Mesenchymal stem cell (in vitro differentiated cells and primary cell): Measurements from ENCODE around the gene DNAJA3.
A peak's percentile ranks its signal among the peaks of the same experiment; 100 is the strongest.

Experiments used
- DNase-seq: peaks from one replicate; pipeline ENCODE4 v3.0.0-alpha.2; 2013
- H2AFZ ChIP-seq: one replicate; pipeline ENCODE4 v1.6.1; 2013; ENCODE audit warnings: low read depth, mild to moderate bottlenecking, control low read depth, inconsistent platforms, low read length, moderate library complexity
- H2AK5ac ChIP-seq: 2 replicates; pipeline ENCODE4 v1.6.1; 2013; ENCODE audit warnings: low read length, moderate library complexity, mild to moderate bottlenecking, inconsistent platforms; ENCODE audit not compliant: severe bottlenecking
- H2BK120ac ChIP-seq: one replicate; pipeline ENCODE4 v1.6.1; 2013; ENCODE audit warnings: low read depth, mild to moderate bottlenecking, inconsistent platforms, low read length, moderate library complexity
- H2BK12ac ChIP-seq, 2 experiments: one replicate each; pipeline ENCODE4 v1.6.1; 2013; ENCODE audit warnings: inconsistent platforms in 2 of 2, low read length in 2 of 2, mild to moderate bottlenecking in 2 of 2, moderate library complexity in 2 of 2, control low read depth in 1 of 2
- H2BK15ac ChIP-seq: one replicate; pipeline ENCODE4 v1.6.1; 2013; ENCODE audit warnings: mild to moderate bottlenecking, low read depth, inconsistent platforms; ENCODE audit not compliant: poor library complexity, severe bottlenecking
- H2BK5ac ChIP-seq: 2 replicates; pipeline ENCODE4 v1.6.1; 2013; ENCODE audit warnings: low read depth, mild to moderate bottlenecking, low read length, control low read depth, inconsistent platforms; ENCODE audit not compliant: poor library complexity, severe bottlenecking
- H3K14ac ChIP-seq, 2 experiments: one replicate each; pipeline ENCODE4 v1.6.1; 2013; ENCODE audit warnings: inconsistent platforms in 2 of 2, low read length in 2 of 2, control low read depth in 1 of 2, mild to moderate bottlenecking in 1 of 2, moderate library complexity in 1 of 2
- H3K18ac ChIP-seq, 2 experiments: one replicate each; pipeline ENCODE4 v1.6.1; 2013; ENCODE audit warnings: inconsistent platforms in 2 of 2, low read length in 2 of 2, control low read depth in 1 of 2, low read depth in 1 of 2, mild to moderate bottlenecking in 1 of 2
- H3K23ac ChIP-seq, 2 experiments: one replicate each; pipeline ENCODE4 v1.6.1; 2013; ENCODE audit warnings: inconsistent platforms in 2 of 2, low read length in 2 of 2, mild to moderate bottlenecking in 2 of 2, moderate library complexity in 2 of 2, control low read depth in 1 of 2
- H3K27ac ChIP-seq: 2 replicates; pipeline ENCODE4 v1.5.1; 2013; ENCODE audit warnings: mild to moderate bottlenecking, moderate library complexity, low read length, control low read depth, inconsistent platforms; ENCODE audit not compliant: poor library complexity, severe bottlenecking
- H3K27me3 ChIP-seq, 2 experiments: 2 replicates each; pipeline versions ENCODE4 v1.6.1 to v1.7.0; 2013; ENCODE audit warnings: low read length in 2 of 2, mild to moderate bottlenecking in 2 of 2, moderate library complexity in 2 of 2, control low read depth in 1 of 2, inconsistent platforms in 1 of 2; ENCODE audit not compliant: control insufficient read depth in 1 of 2, insufficient read depth in 1 of 2
- H3K36me3 ChIP-seq, 2 experiments: 2 replicates each; pipeline versions ENCODE4 v1.6.1 to v1.7.0; 2013; ENCODE audit warnings: low read length in 2 of 2, control low read depth in 1 of 2, inconsistent platforms in 1 of 2, low read depth in 1 of 2, mild to moderate bottlenecking in 1 of 2; ENCODE audit not compliant: insufficient read depth in 2 of 2, control insufficient read depth in 1 of 2
- H3K4ac ChIP-seq, 2 experiments: one replicate each; pipeline ENCODE4 v1.6.1; 2013; ENCODE audit warnings: inconsistent platforms in 2 of 2, low read length in 2 of 2, mild to moderate bottlenecking in 2 of 2, moderate library complexity in 2 of 2, control low read depth in 1 of 2, low read depth in 1 of 2
- H3K4me1 ChIP-seq: 2 replicates; pipeline ENCODE4 v1.6.1; 2013; ENCODE audit warnings: low read depth, low read length, control low read depth; ENCODE audit not compliant: control insufficient read depth, insufficient read depth
- H3K4me2 ChIP-seq: 2 replicates; pipeline ENCODE4 v1.6.1; 2013; ENCODE audit warnings: low read length, mild to moderate bottlenecking, inconsistent platforms; ENCODE audit not compliant: poor library complexity, severe bottlenecking
- H3K4me3 ChIP-seq, 2 experiments: 2 replicates each; pipeline versions ENCODE4 v1.5.1 to v1.7.0; 2013; ENCODE audit warnings: low read length in 2 of 2, mild to moderate bottlenecking in 2 of 2, control low read depth in 1 of 2, low read depth in 1 of 2; ENCODE audit not compliant: insufficient read depth in 1 of 2
- H3K79me1 ChIP-seq: replicated peaks from 2 replicates; pipeline ENCODE4 v1.6.1; 2013; ENCODE audit warnings: mild to moderate bottlenecking, control low read depth, low read length, inconsistent platforms; ENCODE audit not compliant: poor library complexity, severe bottlenecking
- H3K9ac ChIP-seq: 2 replicates; pipeline ENCODE4 v1.7.0; 2013; ENCODE audit warnings: mild to moderate bottlenecking, low read length, moderate library complexity
- H3K9me3 ChIP-seq: 2 replicates; pipeline ENCODE4 v1.7.0; 2013; ENCODE audit warnings: mild to moderate bottlenecking, low read length; ENCODE audit not compliant: control insufficient read depth
- H4K8ac ChIP-seq: one replicate; pipeline ENCODE4 v1.6.1; 2013; ENCODE audit warnings: inconsistent platforms, mild to moderate bottlenecking, low read length, moderate library complexity
- H4K91ac ChIP-seq: one replicate; pipeline ENCODE4 v1.6.1; 2013; ENCODE audit warnings: mild to moderate bottlenecking, low read length, inconsistent platforms
- WGBS: methylation state at CpG from one replicate; pipeline ENCODE4 v1.1.7; 2013; ENCODE audit warnings: mixed read lengths; 5-methylcytosine and 5-hydroxymethylcytosine counted together

Gene DNAJA3

GRCh38 chr16:4499196-4499555, 73.5 kb downstream of the DNAJA3 start:
- no peak overlapping the region for H3K4me2 ChIP-seq

GRCh38 chr16:4500272-4500671, 74.6 kb downstream of the DNAJA3 start:
- Histone ChIP-seq H3K9ac (peak overlapping the region; percentile 77), H2BK120ac (no peak overlapping the region), H2AK5ac (no peak overlapping the region), H2AFZ (no peak overlapping the region), H2BK15ac (no peak overlapping the region), H3K4me2 (no peak overlapping the region), H2BK5ac (no peak overlapping the region), H3K36me3 (peaks cover under 1 to 8% of the 10 kb centered on the region in 2 experiments), H3K27ac (peak overlapping the region; percentile 25), H4K91ac (no peak overlapping the region), H3K14ac (no peak overlapping the region), H2BK12ac (no peak overlapping the region), H3K23ac (peak overlapping the region in 1 of 2 experiments; percentile 50), H3K9me3 (no peaks in the 10 kb centered on the region), H3K4me3 (peak overlapping the region in 1 of 2 experiments; percentile 75), H3K27me3 (no peaks in the 10 kb centered on the region), H3K18ac (no peak overlapping the region), H4K8ac (no peak overlapping the region), H3K4ac (no peak overlapping the region), H3K4me1 (peaks cover 18% of the 10 kb centered on the region), H3K79me1 (peaks cover 27% of the 10 kb centered on the region)
- peak; percentile 93 for DNase-seq
- 0% methylated on average over 3 of the region's 3 CpGs for WGBS

More at GRCh38 chr16:4499196-4499555, 73.5 kb downstream of the DNAJA3 start:
- H3K18ac ChIP-seq, result no peak overlapping the region
- no peak overlapping the region for H2BK120ac ChIP-seq
- peaks cover 26% of the 10 kb centered on the region for H3K79me1 ChIP-seq
- no peak overlapping the region for H2BK5ac ChIP-seq
- H3K27me3 ChIP-seq, result no peaks in the 10 kb centered on the region
- no peak overlapping the region for H3K23ac ChIP-seq
- H3K14ac ChIP-seq, result no peak overlapping the region
- H3K9ac ChIP-seq, result no peak overlapping the region
- H2AFZ ChIP-seq, result no peak overlapping the region
- peaks cover 0 to 7% of the 10 kb centered on the region in 2 experiments for H3K36me3 ChIP-seq
- H2BK12ac ChIP-seq, result no peak overlapping the region
- 100% methylated on average over 3 of the region's 4 CpGs for WGBS
- peaks cover 21% of the 10 kb centered on the region for H3K4me1 ChIP-seq
- H4K8ac ChIP-seq, result no peak overlapping the region
- H2AK5ac ChIP-seq, result no peak overlapping the region
- DNase-seq, result no peak
- no peak overlapping the region for H4K91ac ChIP-seq
- H2BK15ac ChIP-seq, result no peak overlapping the region
- no peak overlapping the region for H3K27ac ChIP-seq
- no peak overlapping the region for H3K4ac ChIP-seq
- H3K4me3 ChIP-seq, result no peak overlapping the region
- no peaks in the 10 kb centered on the region for H3K9me3 ChIP-seq

- Histone ChIP-seq H3K9me3 (no peaks in the 10 kb centered on the region), H2BK120ac (no peak overlapping the region), H3K4me3 (peak overlapping the region in 1 of 2 experiments; percentile 75), H2BK12ac (no peak overlapping the region), H3K36me3 (peaks cover 4 to 16% of the 10 kb centered on the region in 2 experiments), H3K27ac (peak overlapping the region; percentile 25), H2AK5ac (no peak overlapping the region), H3K9ac (peak overlapping the region; percentile 77), H3K79me1 (peaks cover 30% of the 10 kb centered on the region), H3K27me3 (no peaks in the 10 kb centered on the region), H3K14ac (no peak overlapping the region), H3K4ac (no peak overlapping the region), H3K4me1 (peaks cover 20% of the 10 kb centered on the region), H4K91ac (no peak overlapping the region), H3K18ac (no peak overlapping the region), H3K23ac (no peak overlapping the region), H2AFZ (no peak overlapping the region), H3K4me2 (no peak overlapping the region), H2BK15ac (no peak overlapping the region), H4K8ac (no peak overlapping the region), H2BK5ac (no peak overlapping the region)
- no peak for DNase-seq
- 88% methylated on average over 4 of the region's 5 CpGs for WGBS
Measured at GRCh38 chr16:4501071-4501478, 75.4 kb downstream of the DNAJA3 start.

- no peak for DNase-seq
- Histone ChIP-seq H2BK120ac (no peak overlapping the region), H3K23ac (no peak overlapping the region), H3K4me3 (no peak overlapping the region), H3K9ac (peak overlapping the region; percentile 16), H3K9me3 (no peaks in the 10 kb centered on the region), H3K4me1 (peaks cover 9% of the 10 kb centered on the region), H3K18ac (no peak overlapping the region), H3K36me3 (peaks cover 42 to 50% of the 10 kb centered on the region in 2 experiments), H4K91ac (no peak overlapping the region), H3K79me1 (peaks cover 48% of the 10 kb centered on the region), H3K4ac (no peak overlapping the region), H3K14ac (no peak overlapping the region), H4K8ac (peak overlapping the region; percentile 16), H2AK5ac (no peak overlapping the region), H2BK15ac (no peak overlapping the region), H2AFZ (no peak overlapping the region), H2BK5ac (no peak overlapping the region), H3K4me2 (no peak overlapping the region), H2BK12ac (no peak overlapping the region), H3K27me3 (no peaks in the 10 kb centered on the region), H3K27ac (no peak overlapping the region)
- 84% methylated on average over 11 of the region's 13 CpGs for WGBS
Measured at GRCh38 chr16:4505356-4506147, 79.9 kb downstream of the DNAJA3 start.
